Measurements from ENCODE around the gene CDCP2.

CDCP2 gene

DNA sequence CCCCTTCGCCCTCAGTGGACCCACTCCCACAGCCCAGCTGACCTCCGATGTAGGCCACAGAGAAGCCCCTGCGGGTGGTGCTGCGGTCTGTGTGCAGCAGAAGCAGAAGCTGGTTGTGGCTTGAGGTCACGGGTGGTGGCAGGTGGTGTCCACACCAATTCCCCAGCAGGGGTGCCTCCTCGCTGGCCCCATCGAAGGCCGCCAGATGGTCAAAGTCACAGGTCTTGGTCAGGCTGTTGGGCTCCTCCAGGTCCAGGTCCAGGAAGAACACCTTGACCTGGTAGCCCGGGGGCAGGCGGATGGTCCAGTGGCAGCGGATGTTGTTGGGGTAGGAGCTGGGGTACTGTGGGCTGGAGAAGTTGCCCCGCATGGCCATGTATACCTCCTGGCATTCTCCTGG lies 13.1 kb downstream of the CDCP2 start:
- Mint-ChIP-seq H3K4me1 (peaks cover 34% of the 10 kb centered on the region), H3K4me3 (no peak overlapping the region), H3K9me3 (no peaks in the 10 kb centered on the region), H3K36me3 (ENCODE audit: low read depth) (no peaks in the 10 kb centered on the region), H3K27me3 (ENCODE audit: low read depth) (no peaks in the 10 kb centered on the region), H3K27ac (no peak overlapping the region)
- TF ChIP-seq, protein P1, sequence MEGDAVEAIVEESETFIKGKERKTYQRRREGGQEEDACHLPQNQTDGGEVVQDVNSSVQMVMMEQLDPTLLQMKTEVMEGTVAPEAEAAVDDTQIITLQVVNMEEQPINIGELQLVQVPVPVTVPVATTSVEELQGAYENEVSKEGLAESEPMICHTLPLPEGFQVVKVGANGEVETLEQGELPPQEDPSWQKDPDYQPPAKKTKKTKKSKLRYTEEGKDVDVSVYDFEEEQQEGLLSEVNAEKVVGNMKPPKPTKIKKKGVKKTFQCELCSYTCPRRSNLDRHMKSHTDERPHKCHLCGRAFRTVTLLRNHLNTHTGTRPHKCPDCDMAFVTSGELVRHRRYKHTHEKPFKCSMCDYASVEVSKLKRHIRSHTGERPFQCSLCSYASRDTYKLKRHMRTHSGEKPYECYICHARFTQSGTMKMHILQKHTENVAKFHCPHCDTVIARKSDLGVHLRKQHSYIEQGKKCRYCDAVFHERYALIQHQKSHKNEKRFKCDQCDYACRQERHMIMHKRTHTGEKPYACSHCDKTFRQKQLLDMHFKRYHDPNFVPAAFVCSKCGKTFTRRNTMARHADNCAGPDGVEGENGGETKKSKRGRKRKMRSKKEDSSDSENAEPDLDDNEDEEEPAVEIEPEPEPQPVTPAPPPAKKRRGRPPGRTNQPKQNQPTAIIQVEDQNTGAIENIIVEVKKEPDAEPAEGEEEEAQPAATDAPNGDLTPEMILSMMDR (IDR thresholded peaks at IDR 0.05; ENCODE audit: unreplicated experiment in 3 of 3): no peak

DNA sequence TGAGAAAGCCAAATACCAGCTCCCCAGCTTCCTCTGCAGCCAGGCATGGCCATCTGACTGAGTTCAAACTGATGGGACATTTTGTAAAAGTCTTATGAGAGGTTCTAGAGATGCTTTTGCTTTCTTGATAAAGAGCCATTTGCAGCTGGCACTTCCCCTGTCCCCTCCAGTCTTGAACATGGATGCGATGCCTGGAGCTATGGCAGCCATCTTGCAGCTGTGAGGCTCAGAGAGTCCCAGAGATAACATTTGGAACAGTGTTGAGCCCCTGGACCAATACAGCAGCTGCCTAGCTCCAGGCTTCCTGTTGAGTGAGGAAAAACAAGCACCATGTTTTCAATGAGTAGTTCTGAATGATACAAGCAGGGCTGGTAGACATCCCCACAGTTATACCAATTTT lies 13.8 kb downstream of the CDCP2 start:
- Mint-ChIP-seq H3K36me3 (ENCODE audit: low read depth) (no peaks in the 10 kb centered on the region), H3K4me3 (no peak overlapping the region), H3K9me3 (no peaks in the 10 kb centered on the region), H3K27ac (peak overlapping the region in 2 of 3 experiments; percentile 88 to 93), H3K4me1 (peaks cover 34% of the 10 kb centered on the region), H3K27me3 (ENCODE audit: low read depth) (no peaks in the 10 kb centered on the region)
- TF ChIP-seq, protein P1 (IDR thresholded peaks at IDR 0.05; ENCODE audit: unreplicated experiment in 3 of 3): no peak

DNA sequence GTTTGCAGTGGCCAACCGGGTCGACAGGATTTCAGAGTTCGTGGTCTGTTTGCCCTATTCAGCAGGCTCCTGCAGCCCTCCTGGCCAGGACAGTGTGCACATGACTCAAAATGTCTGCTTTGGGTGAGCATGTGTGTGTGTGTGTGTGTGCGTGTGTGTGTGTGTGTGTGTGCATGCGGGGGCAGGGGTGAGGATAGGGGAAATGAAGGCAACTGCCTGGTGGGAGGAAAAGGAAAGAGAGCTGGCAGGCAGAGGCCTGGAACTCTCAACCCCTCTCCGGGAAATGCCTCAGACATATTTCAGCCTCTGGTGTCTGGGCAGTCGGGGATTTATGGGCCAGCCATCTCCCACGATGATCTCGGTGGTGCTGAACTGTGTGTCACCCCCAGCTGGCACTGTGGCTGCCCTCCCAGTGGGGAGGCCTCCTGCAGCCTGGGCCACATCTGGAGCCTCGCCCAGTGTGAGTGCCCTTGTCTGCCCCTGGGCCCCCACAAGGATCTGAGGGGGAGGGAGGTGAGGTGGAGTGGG lies 15.2 kb downstream of the CDCP2 start:
- Mint-ChIP-seq H3K4me1 (peaks cover 34% of the 10 kb centered on the region), H3K27me3 (ENCODE audit: low read depth) (no peaks in the 10 kb centered on the region), H3K9me3 (no peaks in the 10 kb centered on the region), H3K36me3 (ENCODE audit: low read depth) (no peaks in the 10 kb centered on the region), H3K27ac (peak overlapping the region; percentile 88 to 93 (median 89)), H3K4me3 (peak overlapping the region; percentile 6 to 35 (median 21))
- TF ChIP-seq, protein P1 (IDR thresholded peaks at IDR 0.05; ENCODE audit: unreplicated experiment in 3 of 3): no peak

DNA sequence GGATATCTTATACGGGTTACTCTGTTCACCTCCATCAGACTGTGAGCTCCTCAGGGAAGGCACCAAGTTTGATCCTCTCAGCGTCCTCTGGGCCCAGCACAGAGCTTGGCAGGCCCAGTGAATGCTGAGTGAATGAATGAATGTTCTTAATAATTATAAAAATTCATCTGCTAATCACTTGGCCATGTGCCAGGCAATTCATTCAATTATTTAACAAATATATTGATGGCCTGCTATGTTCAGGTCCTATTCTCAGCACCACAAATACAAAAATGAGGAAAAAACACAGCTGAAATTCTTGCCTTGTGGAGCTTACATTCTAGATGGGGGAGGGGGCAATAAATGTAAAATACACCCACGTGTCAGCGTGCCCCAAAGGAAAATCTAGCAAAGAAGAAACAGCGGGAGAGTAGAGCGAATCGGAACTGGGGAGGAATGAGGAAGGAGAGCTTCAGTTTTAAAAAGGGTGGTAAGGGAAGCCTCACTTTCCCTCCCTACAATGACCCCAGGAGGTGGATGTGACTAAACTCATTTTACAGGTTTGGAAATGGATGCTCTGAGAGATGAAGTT lies 15.8 kb downstream of the CDCP2 start:
- Mint-ChIP-seq H3K27me3 (ENCODE audit: low read depth) (no peaks in the 10 kb centered on the region), H3K27ac (peak overlapping the region; percentile 88 to 93 (median 89)), H3K36me3 (ENCODE audit: low read depth) (no peaks in the 10 kb centered on the region), H3K4me3 (peak overlapping the region; percentile 6 to 35 (median 21)), H3K9me3 (no peaks in the 10 kb centered on the region), H3K4me1 (peaks cover 34% of the 10 kb centered on the region)
- TF ChIP-seq, protein P1 (IDR thresholded peaks at IDR 0.05; ENCODE audit: unreplicated experiment in 3 of 3): no peak

DNA sequence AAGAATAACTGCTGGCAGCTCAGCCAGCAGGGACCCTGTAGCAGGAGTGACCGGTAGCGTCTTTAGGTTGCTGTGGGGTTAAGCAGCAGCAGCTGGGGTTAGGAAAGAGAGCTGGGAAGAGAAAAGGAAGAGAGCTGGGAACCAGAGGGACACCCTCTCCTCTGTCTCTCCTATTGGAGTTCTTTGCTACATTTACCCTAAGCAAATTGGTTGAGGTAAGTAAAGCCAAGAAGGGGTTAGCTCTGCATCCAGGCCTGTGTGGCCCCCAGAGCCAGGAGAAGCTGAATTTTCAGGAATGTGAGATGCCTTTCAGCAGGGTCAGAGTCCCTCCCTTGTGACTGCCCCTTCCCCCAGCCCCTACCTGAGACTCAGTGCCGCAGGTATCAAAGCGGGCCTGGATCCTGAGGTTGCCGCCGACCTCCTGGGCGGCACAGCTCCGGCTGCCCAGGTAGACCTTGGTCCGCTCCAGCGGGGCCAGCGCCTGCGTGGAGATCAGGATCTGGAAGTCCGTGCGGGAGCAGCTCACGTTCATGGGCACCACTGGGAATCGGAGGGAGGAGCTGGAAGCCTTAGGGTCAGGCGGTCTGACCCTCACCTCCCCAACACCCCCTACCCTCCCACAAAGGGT lies 16.4 kb downstream of the CDCP2 start:
- no peaks in the 10 kb centered on the region for H3K9me3 Mint-ChIP-seq
- H3K27me3 Mint-ChIP-seq (ENCODE audit: low read depth): no peaks in the 10 kb centered on the region
- TF ChIP-seq, protein P1 (IDR thresholded peaks at IDR 0.05; ENCODE audit: unreplicated experiment in 3 of 3): no peak
- H3K36me3 Mint-ChIP-seq (ENCODE audit: low read depth): no peaks in the 10 kb centered on the region
- H3K4me1 Mint-ChIP-seq: peaks cover 34% of the 10 kb centered on the region
- peak overlapping the region; percentile 74 to 93 (median 78) for H3K27ac Mint-ChIP-seq
- H3K4me3 Mint-ChIP-seq: peak overlapping the region; percentile 1 to 7 (median 7)
